Common myeloid progenitor, CD34-positive (primary cell): Measurements from ENCODE around the gene SCARB2.

Experiments used
- CTCF ChIA-PET: fragments of 350-600 bp; sonication (Branson Sonifier 250); formaldehyde crosslinking; loops from one replicate; lab custom pipeline; 2021; ENCODE audit warnings: antibody characterized with exemption; lab: Charles Lee
- POLR2A ChIA-PET: fragments of 350-600 bp; sonication (Branson Sonifier 250); formaldehyde crosslinking; loops from one replicate; lab custom pipeline; 2021; ENCODE audit warnings: antibody characterized with exemption; lab: Charles Lee
- DNase-seq, 3 donors: peaks; one replicate each; pipeline versions ENCODE4 v3.0.0 to v3.0.0-alpha.2; 2013
- H3K27ac ChIP-seq, 2 experiments: 1 replicate in 1 of 2; 2 replicates in 1 of 2; pipeline ENCODE4 v1.7.0; 2013; ENCODE audit warnings: inconsistent platforms in 2 of 2, low read length in 2 of 2, mild to moderate bottlenecking in 2 of 2, low read depth in 1 of 2, moderate library complexity in 1 of 2; ENCODE audit not compliant: severe bottlenecking in 2 of 2, insufficient read depth in 1 of 2, poor library complexity in 1 of 2
- H3K27me3 ChIP-seq, 5 experiments: replicated peaks in 2 of 5; 1 replicate in 3 of 5; 2 replicates in 2 of 5; pipeline versions ENCODE4 v1.6.1 to v1.7.0; 2013; ENCODE audit warnings: low read length in 4 of 5, mild to moderate bottlenecking in 2 of 5, moderate library complexity in 2 of 5, inconsistent platforms in 1 of 5; ENCODE audit not compliant: insufficient read depth in 5 of 5, control insufficient read depth in 4 of 5
- H3K36me3 ChIP-seq, 4 experiments: 1 replicate in 2 of 4; 2 replicates in 2 of 4; pipeline versions ENCODE4 v1.6.1 to v1.7.0; 2013; ENCODE audit warnings: low read length in 3 of 4, control low read depth in 1 of 4, mild to moderate bottlenecking in 1 of 4; ENCODE audit not compliant: control insufficient read depth in 4 of 4, insufficient read depth in 4 of 4
- H3K4me1 ChIP-seq, 4 experiments: 1 replicate in 3 of 4; 2 replicates in 1 of 4; pipeline versions ENCODE4 v1.6.1 to v1.7.1; 2013; ENCODE audit warnings: low read length in 3 of 4, mild to moderate bottlenecking in 3 of 4, control low read depth in 1 of 4, inconsistent platforms in 1 of 4, moderate library complexity in 1 of 4; ENCODE audit not compliant: control insufficient read depth in 4 of 4, insufficient read depth in 4 of 4; ENCODE audit errors: control extremely low read depth in 1 of 4
- H3K4me3 ChIP-seq, 7 experiments: 1 replicate in 4 of 7; 2 replicates in 3 of 7; pipeline versions ENCODE4 v1.5.1 to v1.7.0; 2013; ENCODE audit warnings: mild to moderate bottlenecking in 7 of 7, low read length in 6 of 7, moderate library complexity in 6 of 7, inconsistent platforms in 2 of 7, low read depth in 2 of 7, control low read depth in 1 of 7; ENCODE audit not compliant: insufficient read depth in 4 of 7, control insufficient read depth in 1 of 7; ENCODE audit errors: extremely low read depth in 1 of 7
- H3K9me3 ChIP-seq, 5 experiments: 1 replicate in 4 of 5; 2 replicates in 1 of 5; pipeline versions ENCODE4 v1.6.1 to v1.7.1; 2013; ENCODE audit warnings: low read length in 4 of 5, mild to moderate bottlenecking in 2 of 5, inconsistent platforms in 1 of 5, low read depth in 1 of 5, moderate library complexity in 1 of 5; ENCODE audit not compliant: control insufficient read depth in 4 of 5, insufficient read depth in 2 of 5; ENCODE audit errors: control extremely low read depth in 1 of 5
- WGBS: methylation state at CpG from one replicate; pipeline ENCODE4 v1.1.5; 2013; ENCODE audit not compliant: insufficient coverage; 5-methylcytosine and 5-hydroxymethylcytosine counted together

The SCARB2 gene

DNA sequence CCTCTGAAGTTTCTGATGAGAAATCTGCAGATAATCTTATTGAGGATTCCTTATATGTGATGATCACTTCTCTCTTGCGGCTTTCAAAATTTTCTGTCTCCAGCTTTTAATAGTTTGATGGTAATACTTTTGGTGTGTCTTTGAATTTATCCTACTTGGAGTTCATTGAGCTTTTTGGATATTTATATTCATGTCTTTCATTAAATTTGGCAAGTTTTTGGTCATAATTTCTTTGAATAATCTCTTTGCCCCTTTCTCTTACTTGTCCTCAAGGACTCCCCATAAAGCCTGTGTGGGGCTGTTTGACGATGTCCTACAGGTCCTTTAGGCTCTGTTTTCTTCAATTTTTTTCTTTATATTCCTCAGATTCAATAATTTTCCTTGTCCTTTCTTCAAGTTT, 26.6 kb upstream of the SCARB2 start:
- CTCF ChIA-PET = interaction anchor here (0.7 to 1.5 kb wide), 4 partner anchors 15 to 91 kb away, joined by 3 to 4 read pairs (median 3); no protein-coding TSS in a partner anchor
- Histone ChIP-seq H3K27ac (no peak overlapping the region), H3K4me3 (no peak overlapping the region), H3K9me3 (peaks cover 0 to 22% (median 2%) of the 10 kb centered on the region in 5 experiments), H3K36me3 (no peaks in the 10 kb centered on the region), H3K4me1 (peaks cover 0 to 2% (median 0%) of the 10 kb centered on the region in 4 experiments), H3K27me3 (no peaks in the 10 kb centered on the region)
- no peak for DNase-seq
- WGBS = 91% methylated on average over 1 of the region's 2 CpGs
- POLR2A ChIA-PET = no interaction called here

DNA sequence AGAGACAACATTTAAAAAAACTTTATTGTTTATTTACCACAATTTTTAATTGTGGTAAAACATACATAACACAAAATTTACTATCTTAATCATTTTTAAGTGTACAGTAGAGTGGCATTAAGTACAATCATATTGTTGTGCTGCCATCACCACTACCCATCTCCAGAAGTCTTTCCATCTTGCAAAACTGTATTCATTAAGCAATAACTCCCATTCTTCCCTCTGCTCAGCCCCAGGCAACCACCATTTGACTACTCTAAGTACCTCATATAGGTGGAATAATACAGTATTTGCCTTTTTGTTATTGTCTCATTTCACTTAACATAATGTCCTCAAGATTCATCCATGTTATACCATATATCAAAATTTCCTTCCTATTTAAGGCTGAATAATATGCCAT, 25.1 kb upstream of the SCARB2 start:
- Histone ChIP-seq H3K4me3 (no peak overlapping the region), H3K4me1 (peaks cover 0 to 2% (median 0%) of the 10 kb centered on the region in 4 experiments), H3K27ac (no peak overlapping the region), H3K36me3 (no peaks in the 10 kb centered on the region), H3K27me3 (no peaks in the 10 kb centered on the region), H3K9me3 (peaks cover 0 to 22% (median 2%) of the 10 kb centered on the region in 5 experiments)
- no peak for DNase-seq
- ChIA-PET POLR2A (no interaction called here), CTCF (no interaction called here)

DNA sequence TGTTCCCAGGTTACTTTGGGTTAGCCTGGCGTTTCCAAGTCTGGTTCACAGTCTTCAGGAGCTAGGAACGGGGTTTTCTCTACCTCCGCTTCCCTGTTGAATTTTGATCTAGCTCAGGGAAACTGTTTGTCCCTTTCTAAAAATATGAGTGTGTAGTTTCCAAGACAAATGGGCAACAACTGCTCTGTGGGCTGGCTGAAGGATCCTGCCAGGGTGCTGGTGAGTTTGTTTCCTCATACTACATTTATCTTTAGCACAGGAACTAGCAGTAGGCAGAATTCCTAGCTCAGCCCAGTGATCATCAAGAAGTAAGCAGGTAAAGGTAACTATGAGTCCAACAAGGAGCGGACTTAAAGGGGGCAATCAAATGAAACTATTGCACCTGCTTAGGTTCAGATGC, 24.6 kb upstream of the SCARB2 start:
- CTCF ChIA-PET = no interaction called here
- Histone ChIP-seq H3K9me3 (peaks cover 0 to 22% (median 2%) of the 10 kb centered on the region in 5 experiments), H3K36me3 (no peaks in the 10 kb centered on the region), H3K4me3 (no peak overlapping the region), H3K27me3 (no peaks in the 10 kb centered on the region), H3K4me1 (peaks cover 0 to 2% (median 0%) of the 10 kb centered on the region in 4 experiments), H3K27ac (no peak overlapping the region)
- 90% methylated on average over 3 of the region's 4 CpGs for WGBS
- no peak for DNase-seq
- POLR2A ChIA-PET = no interaction called here

DNA sequence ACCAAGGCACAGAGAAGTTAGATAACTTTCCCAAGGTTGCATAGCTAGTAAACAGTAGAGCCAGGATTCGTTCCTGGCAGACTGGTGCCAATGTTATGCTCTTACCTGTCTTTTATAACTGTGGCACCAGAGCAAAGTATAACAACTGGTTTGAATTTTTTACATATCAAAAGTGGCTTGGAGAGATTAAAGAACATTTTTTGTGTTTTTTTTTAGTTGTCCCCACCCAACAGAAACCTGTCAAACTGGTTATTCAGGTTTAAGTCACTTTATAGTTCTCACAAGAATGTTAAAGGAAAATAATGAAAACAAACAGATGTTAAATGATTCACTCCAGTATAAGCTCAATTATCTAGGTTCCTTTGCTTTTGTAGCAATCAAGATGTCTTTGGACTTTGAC, 22.3 kb upstream of the SCARB2 start:
- no peaks in the 10 kb centered on the region for H3K36me3 ChIP-seq
- H3K27ac ChIP-seq = no peak overlapping the region
- no peaks in the 10 kb centered on the region for H3K27me3 ChIP-seq
- H3K4me1 ChIP-seq = no peaks in the 10 kb centered on the region
- ChIA-PET POLR2A (no interaction called here), CTCF (interaction anchor here (1.2 kb wide), 1 partner anchor 142 kb away, joined by 3 read pairs; no protein-coding TSS in a partner anchor)
- no peak for DNase-seq
- H3K4me3 ChIP-seq = no peak overlapping the region
- peaks cover 0 to 19% (median 2%) of the 10 kb centered on the region in 5 experiments for H3K9me3 ChIP-seq
- 91% methylated on average over 1 of the region's 1 CpG for WGBS

DNA sequence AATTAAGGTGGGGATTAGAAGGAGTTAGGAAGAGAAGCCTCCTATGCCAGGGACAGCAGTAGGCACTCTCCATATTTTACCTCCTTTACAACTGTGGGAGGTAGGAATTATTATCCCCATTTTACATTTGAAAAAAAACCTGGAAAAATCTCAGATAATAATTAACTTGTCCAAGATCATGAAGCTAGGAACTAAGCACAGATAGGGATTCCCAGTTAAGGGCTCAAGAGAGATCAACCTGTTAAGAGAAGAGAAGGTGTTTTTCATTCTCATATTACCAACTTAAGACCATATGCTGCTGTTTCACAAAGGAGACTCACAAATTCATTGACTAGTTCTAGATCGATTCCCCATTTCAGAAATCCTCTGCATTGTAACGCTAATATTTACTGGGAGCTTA, 21.8 kb upstream of the SCARB2 start:
- CTCF ChIA-PET = interaction anchor here (1.2 kb wide), 2 partner anchors 27 to 143 kb away, joined by 3 read pairs; no protein-coding TSS in a partner anchor
- no peak for DNase-seq
- POLR2A ChIA-PET = no interaction called here
- Histone ChIP-seq H3K27me3 (no peaks in the 10 kb centered on the region), H3K4me3 (no peak overlapping the region), H3K27ac (no peak overlapping the region), H3K36me3 (no peaks in the 10 kb centered on the region), H3K9me3 (peaks cover 0 to 15% (median 2%) of the 10 kb centered on the region in 5 experiments), H3K4me1 (no peaks in the 10 kb centered on the region)
- no CpG with 5 or more reads among the region's 2 CpGs for WGBS

DNA sequence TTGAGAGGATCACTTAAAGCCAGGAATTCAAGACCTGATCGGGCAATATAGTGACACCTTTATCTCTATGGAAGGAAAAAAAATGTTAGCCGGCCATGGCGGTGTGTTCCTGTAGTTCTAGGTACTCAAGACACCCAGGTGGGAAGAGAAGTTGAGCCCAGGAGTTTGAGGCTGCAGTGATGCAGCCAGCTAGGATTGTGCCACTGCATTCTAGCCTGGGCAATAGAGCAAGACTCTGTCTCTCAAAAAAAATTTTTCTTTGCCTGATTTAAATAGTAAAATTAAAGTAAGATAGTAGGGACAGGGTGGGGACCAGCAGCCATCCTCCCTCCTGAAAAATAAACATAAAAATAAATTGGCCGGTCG, 21.0 kb upstream of the SCARB2 start:
- CTCF ChIA-PET = interaction anchor here (1.2 kb wide), 2 partner anchors 26 to 144 kb away, joined by 3 read pairs; no protein-coding TSS in a partner anchor
- 100% methylated on average over 3 of the region's 5 CpGs for WGBS
- Histone ChIP-seq H3K27me3 (no peaks in the 10 kb centered on the region), H3K9me3 (peaks cover 0 to 10% (median under 1%) of the 10 kb centered on the region in 5 experiments), H3K4me1 (no peaks in the 10 kb centered on the region), H3K4me3 (no peak overlapping the region), H3K36me3 (no peaks in the 10 kb centered on the region), H3K27ac (no peak overlapping the region)
- POLR2A ChIA-PET = no interaction called here
- DNase-seq = no peak

DNA sequence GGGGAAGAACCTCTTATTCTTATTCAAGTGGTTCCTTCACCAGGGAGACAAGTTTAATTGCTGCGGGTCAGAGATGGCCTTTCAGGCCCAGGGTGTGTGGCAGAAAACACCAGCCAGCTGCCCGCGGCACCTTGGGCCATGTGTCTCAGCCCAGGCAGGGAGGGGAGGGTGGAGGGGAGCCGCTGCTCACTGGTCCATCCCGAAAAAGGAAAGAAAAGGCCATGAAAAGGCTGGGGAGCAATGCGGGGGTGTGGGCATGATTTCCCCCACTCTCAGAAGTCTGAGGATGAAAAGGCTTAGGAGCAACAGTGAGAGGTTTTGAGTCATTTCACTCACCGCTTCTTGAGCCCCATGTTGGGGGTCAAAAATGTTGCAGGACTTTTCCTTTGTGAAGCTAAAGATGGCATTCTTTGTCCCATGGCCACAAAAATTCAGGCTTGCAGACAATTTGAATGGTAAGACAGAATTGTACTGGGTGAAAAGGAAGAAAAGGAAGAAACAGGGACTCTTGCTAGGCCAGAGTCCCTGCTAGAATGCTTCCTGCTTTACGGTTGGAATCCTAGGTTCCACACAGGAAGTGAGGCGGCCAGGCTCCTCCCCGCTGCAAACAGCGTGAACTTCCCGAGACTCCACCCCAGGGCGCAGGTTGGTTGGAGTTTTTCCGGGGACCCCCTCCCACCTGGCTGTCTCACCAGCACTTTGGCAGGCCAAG, 20.5 kb upstream of the SCARB2 start:
- WGBS = 87% methylated on average over 14 of the region's 14 CpGs
- no peak for DNase-seq
- Histone ChIP-seq H3K27ac (no peak overlapping the region), H3K9me3 (peaks cover 0 to 14% (median 5%) of the 10 kb centered on the region in 5 experiments), H3K4me1 (no peaks in the 10 kb centered on the region), H3K4me3 (no peak overlapping the region), H3K36me3 (no peaks in the 10 kb centered on the region), H3K27me3 (no peaks in the 10 kb centered on the region)
- ChIA-PET POLR2A (interaction anchor here (0.8 kb wide), 1 partner anchor 13 kb away, joined by 3 read pairs; no protein-coding TSS in a partner anchor), CTCF (interaction anchor here (1.2 kb wide), 1 partner anchor 26 kb away, joined by 3 read pairs; no protein-coding TSS in a partner anchor)
